GM12891 (cell line): ENCODE data around the gene TMEM88.
"Not testable (repeated sequence)": the region's sequence is repeated elsewhere in the genome, so short reads cannot be mapped to it uniquely, and the experiment has no call there.

Experiments used
- DNase-seq: peaks from one replicate; pipeline ENCODE4 v3.0.0; 2011; ENCODE audit warnings: low spot score; ENCODE audit not compliant: insufficient read length
- FAIRE-seq: peaks from 2 replicates; lab custom pipeline; 2011; peaks lifted over from hg19 to GRCh38; lab: Jason Lieb, UNC
- PAX5 ChIP-seq: IDR thresholded peaks from 2 replicates; pipeline ENCODE4 v1.6.1; 2011; ENCODE audit warnings: low read length, moderate library complexity, mild to moderate bottlenecking; ENCODE audit not compliant: insufficient read depth, severe bottlenecking
- POLR2A ChIP-seq: IDR thresholded peaks from 2 replicates; pipeline ENCODE4 v1.6.1; 2011; ENCODE audit warnings: low read depth, low read length, control low read depth
- POLR2AphosphoS5 ChIP-seq: IDR thresholded peaks from 2 replicates; pipeline ENCODE4 v1.6.1; 2011; ENCODE audit warnings: low read depth, low read length, control low read depth
- POU2F2 ChIP-seq: IDR thresholded peaks from 2 replicates; pipeline ENCODE4 v1.6.1; 2011; ENCODE audit warnings: low read depth, mild to moderate bottlenecking, control low read depth, low read length, moderate library complexity
- SPI1 ChIP-seq: IDR thresholded peaks from 2 replicates; pipeline ENCODE4 v1.6.1; 2011; ENCODE audit warnings: low read depth, low read length, control low read depth
- TAF1 ChIP-seq: IDR thresholded peaks from 2 replicates; pipeline ENCODE4 v1.6.1; 2011; ENCODE audit warnings: low read depth, low read length, control low read depth

Gene TMEM88

DNA sequence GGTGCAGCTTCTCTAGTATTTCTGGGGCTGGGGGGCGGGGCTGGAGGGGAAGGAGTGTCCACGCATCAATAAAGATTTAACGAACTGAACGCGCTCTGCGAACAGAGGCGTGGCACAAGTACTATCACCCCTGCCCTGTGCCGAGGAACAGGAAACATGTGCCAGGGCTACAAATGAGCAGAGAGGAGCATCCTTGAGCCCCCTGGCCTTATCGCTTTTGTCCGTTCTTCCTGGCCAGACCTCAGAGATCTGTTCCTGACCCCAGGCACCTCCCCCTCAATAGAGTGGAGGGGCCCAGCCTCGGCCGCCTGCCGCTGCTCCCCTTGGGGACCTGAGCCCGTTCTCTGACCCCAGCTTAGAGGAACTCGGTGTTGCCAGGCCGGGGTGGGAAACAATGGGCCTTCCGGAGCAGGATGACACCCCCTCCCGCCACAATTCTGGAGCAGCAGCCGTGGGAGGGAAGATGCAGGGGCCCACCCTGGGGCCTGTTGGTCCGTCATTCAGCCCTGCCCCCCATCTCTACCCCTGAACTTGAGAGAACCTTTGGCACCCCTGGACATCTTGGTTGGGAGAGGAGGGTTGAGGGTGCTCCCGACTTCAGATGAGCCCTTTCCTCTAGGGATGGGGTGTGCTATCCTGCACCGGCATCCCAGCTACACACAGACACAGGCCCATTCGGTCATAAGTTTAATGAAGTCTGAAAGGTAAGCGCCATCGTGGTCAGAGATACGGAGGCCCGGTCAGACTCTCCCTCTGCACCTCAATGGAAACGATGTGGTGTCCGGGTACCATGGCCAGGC, 1.3 kb downstream of the TMEM88 start:
- TF ChIP-seq POLR2AphosphoS5 (no peak; the same call in 1 of the 2 replicates), POU2F2 (peak; percentile 2; the same call in 1 of the 2 replicates)
- DNase-seq = no peak
- FAIRE-seq = peak; percentile 86

DNA sequence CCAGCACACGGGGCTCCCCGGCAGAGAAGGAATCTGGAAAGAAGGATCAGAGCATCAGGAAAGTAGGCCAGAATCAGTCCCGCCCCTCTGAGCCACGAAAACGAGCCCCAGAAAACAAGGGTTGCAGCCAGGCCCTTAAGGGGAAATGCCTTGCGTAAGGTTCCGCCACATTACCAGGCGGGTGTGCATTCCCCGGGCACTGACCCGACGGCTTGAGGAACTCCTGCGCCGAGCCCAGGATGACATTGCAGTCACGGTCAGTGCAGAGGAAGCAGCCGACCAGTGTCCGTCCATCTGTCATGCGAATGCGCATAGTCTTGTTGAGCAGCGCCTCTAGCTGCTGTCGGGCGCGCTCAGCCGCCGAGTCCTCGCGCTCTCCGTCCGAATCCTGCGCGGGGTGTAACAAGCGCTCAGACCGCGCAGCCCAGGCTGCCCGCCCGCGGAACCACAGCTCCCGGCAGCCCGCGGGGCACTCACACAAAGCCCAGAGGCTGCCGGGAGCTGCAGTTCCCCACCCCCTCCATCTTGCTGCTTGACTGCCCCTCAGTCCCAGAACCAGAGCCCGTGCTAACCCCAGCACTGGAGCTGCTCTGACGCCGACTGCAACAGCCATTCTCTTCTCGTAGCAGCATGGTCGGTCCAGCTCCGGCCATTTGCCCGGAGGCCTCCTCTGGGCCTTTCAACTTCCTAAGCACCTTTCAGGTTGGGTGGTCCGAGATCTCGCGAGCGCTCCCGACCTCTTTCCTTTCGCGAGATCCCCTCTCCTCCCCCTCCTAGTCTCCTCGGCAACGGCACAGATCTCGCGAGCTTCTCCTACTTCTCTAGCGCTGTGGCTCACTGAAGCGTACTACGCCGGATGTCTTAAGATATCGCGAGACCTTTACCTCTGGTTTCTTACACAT, 2.2 kb downstream of the TMEM88 start, which contains the start of gene NAA38:
Gene NAA38 (minus strand): TSS at position 749 of the 902 bp plus-strand sequence. CDS start 96 bp downstream, at position 653.
- FAIRE-seq (peak; percentile 99), DNase-seq (peak; percentile 79)
- peak; percentile 93 for TF ChIP-seq POLR2AphosphoS5
- peak; percentile 90 for TF ChIP-seq POLR2A
- peak; percentile 84 for TF ChIP-seq PAX5
- peak; percentile 67; the same call in 1 of the 2 replicates for TF ChIP-seq TAF1
- peak; percentile 88 for TF ChIP-seq POU2F2
- 0 out of 2 replicates have a peak, but pooled peaks have one; percentile 2 for TF ChIP-seq SPI1

DNA sequence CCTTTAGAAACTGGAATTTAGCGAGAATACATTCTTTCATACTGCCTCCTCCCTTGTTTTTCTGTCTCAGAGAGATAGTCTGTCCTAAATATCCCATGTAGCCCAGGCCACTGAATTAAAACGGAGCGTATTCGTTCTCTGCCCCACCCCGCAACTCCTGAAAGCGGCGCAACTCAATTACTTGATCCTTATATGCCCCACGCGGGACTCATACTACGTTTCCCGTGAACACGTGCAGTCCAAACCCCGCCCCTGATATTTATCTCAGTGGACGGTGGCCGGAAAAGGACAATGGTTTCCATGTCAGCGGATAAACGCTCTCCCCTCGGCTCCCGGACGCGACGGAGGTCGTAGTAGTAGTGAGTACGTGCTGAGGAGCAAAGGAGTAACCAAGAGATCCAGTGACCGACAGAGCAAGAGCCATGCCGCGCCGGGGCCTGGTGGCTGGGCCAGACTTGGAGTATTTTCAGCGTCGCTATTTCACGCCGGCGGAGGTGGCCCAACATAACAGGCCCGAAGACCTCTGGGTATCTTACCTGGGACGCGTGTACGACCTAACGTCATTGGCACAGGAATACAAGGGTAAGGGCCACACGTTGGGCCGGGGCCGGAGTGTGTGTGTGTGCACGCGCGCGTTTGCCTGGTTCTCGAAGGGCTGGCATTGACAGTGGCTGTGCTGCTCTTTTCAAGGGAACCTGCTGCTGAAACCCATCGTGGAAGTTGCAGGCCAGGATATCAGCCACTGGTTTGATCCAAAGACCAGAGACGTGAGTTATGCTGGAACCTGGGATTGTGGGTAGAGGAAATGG, 3.1 kb downstream of the TMEM88 start, which contains the start of gene CYB5D1:
Gene CYB5D1 (plus strand): TSS at position 291 of the 809 bp plus-strand sequence. CDS start 132 bp downstream, at position 423.
- peak; percentile 67 for DNase-seq
- TF ChIP-seq SPI1 (no peak), PAX5 (no peak), TAF1 (no peak), POLR2AphosphoS5 (no peak), POU2F2 (no peak)
- FAIRE-seq = no peak

DNA sequence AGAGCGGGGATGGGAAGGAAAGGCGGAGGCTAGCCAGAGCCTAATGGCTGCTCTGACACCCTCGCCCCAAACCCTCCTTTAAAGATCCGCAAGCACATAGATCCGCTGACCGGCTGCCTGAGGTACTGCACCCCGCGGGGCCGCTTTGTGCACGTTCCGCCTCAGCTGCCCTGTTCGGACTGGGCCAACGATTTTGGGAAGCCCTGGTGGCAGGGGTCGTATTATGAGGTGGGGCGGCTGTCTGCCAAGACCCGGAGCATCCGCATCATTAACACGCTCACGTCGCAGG, 3.6 kb downstream of the TMEM88 start:
- DNase-seq = no peak
- no peak for FAIRE-seq
- TF ChIP-seq POLR2A = no peak
- no peak for TF ChIP-seq POLR2AphosphoS5
- no peak for TF ChIP-seq SPI1

DNA sequence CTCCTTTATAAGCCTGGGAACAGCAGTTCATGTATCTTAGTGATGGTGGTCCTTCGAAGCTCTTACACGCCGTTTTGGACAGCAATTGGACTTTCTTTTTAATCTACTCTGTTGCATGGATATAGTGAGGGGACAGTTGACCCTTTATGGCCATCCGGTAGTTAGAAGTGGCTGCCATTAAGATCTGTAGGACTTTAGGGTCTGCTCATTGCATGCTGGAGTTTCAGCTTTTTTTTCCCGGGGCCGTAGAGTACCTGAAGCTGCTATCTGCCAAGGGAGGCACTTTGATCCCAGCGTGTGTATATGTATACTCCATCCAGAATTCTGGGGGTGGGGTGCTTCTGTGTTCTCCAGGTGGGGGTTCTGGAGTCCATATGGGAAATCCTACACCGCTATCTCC, 4.2 kb downstream of the TMEM88 start:
- FAIRE-seq (no peak), DNase-seq (no peak)
- TF ChIP-seq TAF1 = no peak
- no peak for TF ChIP-seq POU2F2

DNA sequence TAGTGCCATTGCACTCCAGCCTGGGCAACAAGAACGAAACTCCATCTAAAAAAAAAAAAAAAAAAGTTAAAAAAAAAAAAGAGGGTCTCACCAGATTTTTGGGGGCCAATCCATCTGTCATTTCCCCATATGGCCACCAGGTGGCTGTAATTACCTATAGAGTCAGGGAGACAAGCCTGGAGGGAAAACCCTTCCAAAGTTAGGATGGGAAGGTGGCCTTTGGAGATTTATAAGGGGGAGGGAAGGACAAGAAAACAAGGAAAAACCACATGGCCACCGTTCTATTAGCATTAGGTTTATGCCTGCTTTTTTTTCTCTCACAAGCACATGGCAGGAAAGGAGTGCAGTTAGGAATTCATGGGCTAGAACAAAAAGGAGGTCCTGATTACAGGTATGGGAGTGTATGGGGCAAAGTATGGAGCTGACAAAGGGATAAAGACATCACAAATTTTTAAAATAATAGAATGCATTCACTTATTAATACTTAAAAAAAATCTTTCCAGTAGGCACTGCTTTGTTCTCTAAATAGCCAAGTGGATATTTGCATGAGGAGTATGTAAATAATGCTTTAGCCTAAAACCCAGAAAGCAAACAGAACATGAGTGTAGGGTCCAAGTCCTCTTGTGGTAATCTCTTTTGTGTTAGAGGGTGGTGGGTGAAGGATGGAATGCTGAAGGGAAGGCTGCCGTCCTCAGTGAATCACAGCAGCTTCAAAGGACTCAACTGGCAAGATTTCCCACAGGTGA, 8.0 kb downstream of the TMEM88 start:
- DNase-seq = no peak
- TF ChIP-seq PAX5 (no peak), SPI1 (no peak), TAF1 (no peak), POU2F2 (no peak)
- FAIRE-seq = no peak

DNA sequence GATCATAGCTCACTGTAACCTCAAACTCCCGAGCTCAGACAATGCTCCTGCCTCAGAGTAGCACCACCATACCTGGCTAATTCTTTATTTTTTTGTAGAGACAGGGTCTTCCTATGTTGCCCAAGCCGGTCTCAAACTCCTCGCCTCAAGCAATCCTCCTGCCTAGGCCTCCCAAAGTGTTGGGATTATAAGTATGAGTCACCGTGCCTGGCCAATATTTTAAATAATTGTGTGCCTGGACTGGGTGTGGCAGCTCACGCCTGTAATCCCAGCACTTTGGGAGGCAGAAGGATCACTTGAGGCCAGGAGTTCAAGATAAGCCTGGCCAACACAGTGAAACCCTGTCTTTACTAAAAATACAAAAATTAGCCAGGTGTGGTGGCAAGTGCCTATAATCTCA, 9.5 kb downstream of the TMEM88 start:
- not testable (repeated sequence) for DNase-seq, FAIRE-seq

DNA sequence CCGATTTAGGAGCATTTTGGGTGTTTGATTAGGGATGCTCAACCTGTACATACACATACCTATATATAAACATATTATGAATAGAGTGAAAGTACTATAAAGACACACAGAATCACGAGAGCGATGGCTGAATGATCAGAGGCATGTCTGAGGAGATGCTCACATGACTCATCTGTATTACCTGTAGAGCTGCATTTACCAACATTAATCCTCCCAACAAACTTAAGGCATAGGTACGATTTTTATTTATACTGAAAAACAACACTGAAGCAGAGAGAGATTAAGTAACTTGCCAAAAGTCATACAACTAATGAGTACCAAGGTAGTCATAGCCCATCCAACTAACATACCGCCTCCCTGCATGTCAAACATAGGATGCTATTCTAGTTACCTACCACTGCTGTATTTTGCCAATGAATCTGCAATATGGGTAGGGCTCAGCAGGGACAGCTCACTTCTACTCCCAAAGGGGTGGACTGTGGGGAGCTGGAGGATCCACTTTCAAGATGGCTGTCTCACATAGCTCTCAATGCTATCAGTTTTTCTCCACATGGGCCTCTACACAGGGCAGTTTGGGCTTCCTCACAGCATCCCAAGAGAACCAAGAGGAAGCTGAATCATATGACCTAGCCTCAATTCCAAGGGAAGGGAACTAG, 10.3 kb downstream of the TMEM88 start:
- no peak for TF ChIP-seq TAF1
- TF ChIP-seq POLR2A = no peak
- no peak for TF ChIP-seq PAX5
- no peak for TF ChIP-seq POLR2AphosphoS5
- TF ChIP-seq POU2F2 = no peak
- no peak for TF ChIP-seq SPI1
- DNase-seq = no peak
- FAIRE-seq = no peak

DNA sequence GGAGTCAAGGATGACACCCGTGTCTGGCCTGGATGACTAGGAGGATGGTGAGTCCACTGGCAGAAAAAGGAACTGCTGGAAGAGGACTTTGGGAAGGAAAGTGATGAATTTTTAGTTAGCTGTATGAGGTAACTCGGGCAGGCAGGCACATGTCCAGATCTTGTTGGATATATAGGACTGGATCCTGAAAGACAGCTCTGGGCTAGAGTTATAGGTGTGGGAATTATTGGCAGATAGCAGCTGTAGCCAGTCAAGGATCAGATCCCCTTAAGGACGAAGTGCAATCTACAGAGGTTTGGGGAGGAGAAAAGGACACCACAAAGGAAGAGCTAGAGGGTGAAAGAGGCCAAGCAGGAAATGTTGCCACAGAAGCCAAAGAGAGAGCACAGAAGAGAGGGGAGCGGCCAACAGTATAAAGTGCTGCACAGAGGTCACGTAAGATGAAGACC, 13.0 kb downstream of the TMEM88 start:
- FAIRE-seq (no peak), DNase-seq (no peak)
- TF ChIP-seq POLR2A = no peak
- TF ChIP-seq PAX5 = no peak
- no peak for TF ChIP-seq POLR2AphosphoS5
- no peak for TF ChIP-seq TAF1
- TF ChIP-seq POU2F2 = no peak
- TF ChIP-seq SPI1 = no peak
